Adipocyte (in vitro differentiated cells): ENCODE measurements around the gene IPPK.

Source experiments
- DNase-seq: peaks from one replicate; pipeline ENCODE4 v3.0.0-alpha.2; 2015; ENCODE audit warnings: low read depth
- H3K27me3 ChIP-seq: replicated peaks from 2 replicates; pipeline ENCODE4 v1.7.0; 2013; ENCODE audit warnings: mild to moderate bottlenecking, low read length, moderate library complexity; ENCODE audit not compliant: control insufficient read depth, insufficient read depth
- H3K36me3 ChIP-seq: 2 replicates; pipeline ENCODE4 v1.7.0; 2013; ENCODE audit warnings: low read length, mild to moderate bottlenecking, moderate library complexity; ENCODE audit not compliant: control insufficient read depth, insufficient read depth, severe bottlenecking
- H3K4me1 ChIP-seq: 2 replicates; pipeline ENCODE4 v1.7.0; 2013; ENCODE audit warnings: mild to moderate bottlenecking, low read length, moderate library complexity; ENCODE audit not compliant: control insufficient read depth, insufficient read depth
- H3K4me3 ChIP-seq: 2 replicates; pipeline ENCODE4 v1.7.0; 2013; ENCODE audit warnings: mild to moderate bottlenecking, low read length, moderate library complexity
- H3K9ac ChIP-seq: 2 replicates; pipeline ENCODE4 v1.7.0; 2013; ENCODE audit warnings: mild to moderate bottlenecking, low read length, moderate library complexity
- H3K9me3 ChIP-seq: 2 replicates; pipeline ENCODE4 v1.7.0; 2013; ENCODE audit warnings: mild to moderate bottlenecking, low read length, moderate library complexity; ENCODE audit not compliant: control insufficient read depth

IPPK gene

GRCh38 chr9:92611621-92612285 lies 58.2 kb downstream of the IPPK start:
- peaks cover 36% of the 10 kb centered on the region for H3K36me3 ChIP-seq
- H3K4me1 ChIP-seq = peaks cover 57% of the 10 kb centered on the region
- no peaks in the 10 kb centered on the region for H3K9me3 ChIP-seq
- no peak overlapping the region for H3K9ac ChIP-seq
- no peak overlapping the region for H3K4me3 ChIP-seq
- H3K27me3 ChIP-seq = no peaks in the 10 kb centered on the region
- DNase-seq = no peak

GRCh38 chr9:92610470-92611420 lies 59.2 kb downstream of the IPPK start:
- peaks cover 47% of the 10 kb centered on the region for H3K4me1 ChIP-seq
- H3K27me3 ChIP-seq = no peaks in the 10 kb centered on the region
- DNase-seq = no peak
- H3K9ac ChIP-seq = no peak overlapping the region
- H3K4me3 ChIP-seq = no peak overlapping the region
- no peaks in the 10 kb centered on the region for H3K9me3 ChIP-seq
- H3K36me3 ChIP-seq = peaks cover 31% of the 10 kb centered on the region

DNA sequence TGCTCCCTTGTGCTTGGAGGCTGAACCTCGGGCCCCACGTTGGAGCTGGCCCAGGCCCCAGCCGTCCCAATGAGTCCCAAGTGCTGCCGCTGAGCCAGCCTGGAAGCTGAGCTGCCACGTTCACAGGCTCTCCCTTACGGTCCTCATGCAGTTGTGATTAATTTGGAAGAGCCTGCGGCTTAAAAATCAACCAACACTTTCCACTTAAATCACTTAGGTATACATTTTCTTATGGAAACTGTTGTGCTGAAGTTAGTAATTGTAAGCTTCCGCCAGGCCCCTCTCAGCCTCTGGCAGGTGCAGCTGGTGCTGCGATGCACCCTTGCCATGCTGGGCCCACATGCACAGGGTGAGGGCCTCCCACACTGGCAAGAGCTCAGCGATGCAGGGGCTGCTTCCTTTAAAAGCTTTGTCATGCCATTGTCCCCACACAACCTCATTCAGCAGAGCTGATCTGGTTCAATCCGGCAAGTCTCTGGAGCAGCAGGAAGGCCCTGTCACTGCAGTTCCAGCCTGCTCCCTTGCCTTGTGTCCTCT lies 61.0 kb downstream of the IPPK start:
- H3K9ac ChIP-seq = peak overlapping the region; percentile 3
- H3K4me3 ChIP-seq = no peak overlapping the region
- H3K9me3 ChIP-seq = peaks cover 3% of the 10 kb centered on the region
- DNase-seq = no peak
- peaks cover 37% of the 10 kb centered on the region for H3K4me1 ChIP-seq
- H3K27me3 ChIP-seq = no peaks in the 10 kb centered on the region
- peaks cover 19% of the 10 kb centered on the region for H3K36me3 ChIP-seq

DNA sequence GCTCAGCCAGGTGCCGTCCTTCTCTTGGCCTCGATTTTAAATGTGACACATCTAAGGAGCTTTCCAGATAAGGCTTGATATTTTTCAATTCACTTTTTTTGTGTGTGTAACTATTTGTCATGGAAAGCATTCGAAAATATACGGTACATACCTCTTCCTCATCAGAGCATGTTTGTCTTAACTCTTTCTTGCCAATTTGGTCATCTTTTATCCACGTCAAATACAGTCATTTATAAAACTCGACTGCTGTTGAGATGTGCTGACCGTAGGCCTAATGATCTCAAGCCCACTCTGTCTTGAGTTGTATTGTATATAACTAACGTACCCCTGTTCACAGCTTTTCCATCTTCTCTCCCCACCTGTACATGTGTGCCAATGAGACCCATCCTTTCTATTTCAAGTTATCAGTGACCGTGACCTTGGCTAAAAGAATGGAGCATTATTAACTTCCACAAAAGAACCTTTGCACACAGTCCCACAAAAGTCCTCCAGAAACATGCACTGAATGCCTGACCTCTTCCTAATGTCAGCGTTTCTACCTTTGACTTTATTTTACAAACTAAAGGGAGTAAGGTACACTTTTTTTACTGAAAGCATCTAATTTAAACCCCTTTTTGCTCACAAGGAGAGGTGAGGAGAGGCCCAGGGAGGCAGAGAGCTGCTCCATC lies 61.6 kb downstream of the IPPK start:
- Histone ChIP-seq H3K9me3 (peaks cover 8% of the 10 kb centered on the region), H3K9ac (peak overlapping the region; percentile 3), H3K36me3 (peaks cover 14% of the 10 kb centered on the region), H3K4me3 (no peak overlapping the region), H3K4me1 (peaks cover 37% of the 10 kb centered on the region), H3K27me3 (no peaks in the 10 kb centered on the region)
- peak; percentile 15 for DNase-seq

GRCh38 chr9:92607773-92608172 lies 62.2 kb downstream of the IPPK start:
- peak; percentile 85 for DNase-seq
- Histone ChIP-seq H3K36me3 (peaks cover 12% of the 10 kb centered on the region), H3K4me3 (no peak overlapping the region), H3K9ac (no peak overlapping the region), H3K9me3 (peaks cover 8% of the 10 kb centered on the region), H3K4me1 (peaks cover 37% of the 10 kb centered on the region), H3K27me3 (no peaks in the 10 kb centered on the region)

DNA sequence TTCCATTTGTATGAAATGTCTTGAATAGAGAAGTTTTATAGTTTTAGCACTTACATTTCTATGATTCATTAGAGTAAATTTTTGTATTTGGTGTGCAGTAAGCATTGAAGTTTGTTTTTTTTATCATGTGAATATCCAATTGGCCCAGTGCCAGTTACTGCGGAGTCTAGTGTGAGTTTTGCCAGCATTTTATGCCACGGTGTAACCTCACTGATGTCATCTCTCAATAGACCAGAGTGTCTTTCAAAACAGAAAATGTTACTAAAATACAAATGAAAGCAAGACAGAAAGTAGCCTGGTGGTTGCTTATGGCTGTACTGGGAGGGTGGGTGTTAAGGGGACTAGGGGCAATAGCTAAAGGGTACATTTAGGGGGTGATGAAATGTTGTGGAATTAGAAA lies 62.8 kb downstream of the IPPK start:
- peaks cover 34% of the 10 kb centered on the region for H3K4me1 ChIP-seq
- DNase-seq = peak; percentile 49
- peak overlapping the region; percentile 9 for H3K4me3 ChIP-seq
- H3K27me3 ChIP-seq = no peaks in the 10 kb centered on the region
- H3K9me3 ChIP-seq = peaks cover 8% of the 10 kb centered on the region
- no peak overlapping the region for H3K9ac ChIP-seq
- peaks cover 5% of the 10 kb centered on the region for H3K36me3 ChIP-seq

DNA sequence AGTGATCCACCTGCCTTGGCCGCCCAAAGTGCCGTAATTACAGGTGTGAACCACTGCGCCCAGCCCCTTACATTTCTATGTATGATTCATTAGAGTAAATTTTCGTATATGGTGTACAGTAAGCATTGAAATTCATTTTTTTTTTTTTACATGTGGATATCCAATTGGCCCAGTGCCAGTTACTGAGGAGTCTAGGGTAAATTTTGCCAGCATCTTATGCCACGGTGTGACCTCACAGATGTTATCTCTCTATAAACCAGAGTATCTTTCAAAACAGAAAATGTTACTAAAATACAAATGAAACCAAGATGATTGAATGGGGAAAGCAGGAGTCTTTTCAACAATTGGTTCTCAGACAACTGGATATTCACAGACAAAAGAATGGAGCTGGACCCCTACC lies 64.7 kb downstream of the IPPK start:
- H3K9ac ChIP-seq = no peak overlapping the region
- DNase-seq = no peak
- no peaks in the 10 kb centered on the region for H3K36me3 ChIP-seq
- no peaks in the 10 kb centered on the region for H3K27me3 ChIP-seq
- H3K4me3 ChIP-seq = no peak overlapping the region
- H3K9me3 ChIP-seq = peaks cover 8% of the 10 kb centered on the region
- H3K4me1 ChIP-seq = peaks cover 44% of the 10 kb centered on the region

DNA sequence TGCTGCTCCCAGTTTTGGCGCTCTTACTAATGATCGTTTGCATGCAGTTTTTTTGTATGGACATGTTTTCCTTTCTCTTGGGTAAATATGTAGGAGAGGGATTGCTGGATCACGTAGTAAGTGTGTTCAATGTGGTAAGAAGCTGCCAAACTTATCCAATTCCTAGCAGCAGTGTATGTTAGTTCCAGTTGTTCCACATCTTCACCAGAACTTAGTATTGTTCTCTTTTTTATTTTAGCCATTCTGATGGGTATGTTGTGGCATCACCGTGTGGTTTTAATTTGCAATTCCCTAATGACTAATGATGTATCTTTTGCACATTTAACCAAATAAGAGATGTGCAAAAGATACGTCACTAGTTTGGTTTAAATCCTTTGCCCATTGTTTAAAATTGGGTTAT lies 65.9 kb downstream of the IPPK start:
- no peak overlapping the region for H3K4me3 ChIP-seq
- peaks cover 41% of the 10 kb centered on the region for H3K4me1 ChIP-seq
- DNase-seq = no peak
- no peak overlapping the region for H3K9ac ChIP-seq
- peaks cover 8% of the 10 kb centered on the region for H3K9me3 ChIP-seq
- no peaks in the 10 kb centered on the region for H3K27me3 ChIP-seq
- no peaks in the 10 kb centered on the region for H3K36me3 ChIP-seq

DNA sequence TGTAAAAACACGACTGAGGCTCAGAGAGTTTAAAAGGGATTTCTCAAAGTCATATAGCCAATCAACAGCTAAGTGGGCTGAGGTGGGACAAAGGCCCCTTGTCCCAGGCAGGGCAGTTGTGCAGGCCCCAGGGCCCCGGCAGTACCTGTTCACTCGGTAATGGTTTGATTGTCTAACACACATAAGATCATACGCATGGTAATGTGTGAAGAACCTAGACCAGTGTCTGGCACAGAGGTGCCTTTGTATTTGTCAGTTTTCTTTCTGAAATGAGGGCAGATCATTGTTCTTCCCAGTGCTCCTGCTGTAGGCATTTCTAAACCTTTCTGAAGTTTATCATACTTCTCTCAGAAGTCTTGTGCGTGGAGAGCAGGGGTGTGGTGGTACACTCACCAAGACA lies 66.8 kb downstream of the IPPK start:
- Histone ChIP-seq H3K27me3 (no peaks in the 10 kb centered on the region), H3K36me3 (no peaks in the 10 kb centered on the region), H3K9me3 (peaks cover 8% of the 10 kb centered on the region), H3K4me3 (no peak overlapping the region), H3K9ac (no peak overlapping the region), H3K4me1 (peaks cover 36% of the 10 kb centered on the region)
- DNase-seq = no peak

DNA sequence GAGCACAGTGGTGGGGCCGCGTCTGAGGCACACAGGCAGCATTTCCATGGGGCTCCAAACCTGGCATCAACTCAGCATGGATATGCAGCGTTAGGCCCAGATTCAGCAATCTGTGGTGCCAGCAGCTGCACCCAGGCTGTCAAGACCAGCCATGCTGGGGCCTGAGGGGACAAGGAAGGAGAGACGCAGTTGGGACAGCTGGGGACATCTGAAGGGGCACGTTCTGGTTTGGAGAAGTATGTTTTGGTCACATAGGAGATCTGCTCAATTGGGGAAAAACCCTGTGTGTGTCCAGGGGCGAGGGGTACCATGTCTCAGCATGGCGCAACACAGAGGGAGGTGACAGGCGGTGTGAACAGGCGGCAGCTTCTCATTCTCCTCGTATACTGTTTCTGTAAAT lies 67.5 kb downstream of the IPPK start:
- Histone ChIP-seq H3K9me3 (peaks cover 8% of the 10 kb centered on the region), H3K9ac (no peak overlapping the region), H3K4me1 (peaks cover 31% of the 10 kb centered on the region), H3K36me3 (no peaks in the 10 kb centered on the region), H3K27me3 (no peaks in the 10 kb centered on the region), H3K4me3 (no peak overlapping the region)
- no peak for DNase-seq

GRCh38 chr9:92601451-92601850 lies 68.5 kb downstream of the IPPK start:
- no peaks in the 10 kb centered on the region for H3K36me3 ChIP-seq
- no peaks in the 10 kb centered on the region for H3K27me3 ChIP-seq
- peaks cover 25% of the 10 kb centered on the region for H3K4me1 ChIP-seq
- H3K9ac ChIP-seq = peak overlapping the region; percentile 69
- H3K9me3 ChIP-seq = peaks cover 8% of the 10 kb centered on the region
- DNase-seq = no peak
- H3K4me3 ChIP-seq = peak overlapping the region; percentile 57
